IPS-15b (cell line): ENCODE results near the gene TIMM23B.
"Not testable (repeated sequence)": the region's sequence is repeated elsewhere in the genome, so short reads cannot be mapped to it uniquely, and the experiment has no call there.

Experiments used
- H3K27me3 ChIP-seq: one replicate; pipeline ENCODE4 v1.6.1; 2013; ENCODE audit warnings: low read length; ENCODE audit not compliant: control insufficient read depth, insufficient read depth
- H3K36me3 ChIP-seq: one replicate; pipeline ENCODE4 v1.6.1; 2013; ENCODE audit warnings: low read length; ENCODE audit not compliant: control insufficient read depth, insufficient read depth
- H3K4me1 ChIP-seq: one replicate; pipeline ENCODE4 v1.6.1; 2013; ENCODE audit warnings: mild to moderate bottlenecking, low read length; ENCODE audit not compliant: control insufficient read depth, insufficient read depth
- H3K4me3 ChIP-seq: one replicate; pipeline ENCODE4 v1.5.1; 2013; ENCODE audit warnings: low read depth, low read length
- H3K9ac ChIP-seq: one replicate; pipeline ENCODE4 v1.6.1; 2013; ENCODE audit warnings: low read depth, mild to moderate bottlenecking, low read length
- H3K9me3 ChIP-seq: one replicate; pipeline ENCODE4 v1.6.1; 2013; ENCODE audit warnings: mild to moderate bottlenecking, low read length; ENCODE audit not compliant: control insufficient read depth, insufficient read depth

Gene TIMM23B

DNA sequence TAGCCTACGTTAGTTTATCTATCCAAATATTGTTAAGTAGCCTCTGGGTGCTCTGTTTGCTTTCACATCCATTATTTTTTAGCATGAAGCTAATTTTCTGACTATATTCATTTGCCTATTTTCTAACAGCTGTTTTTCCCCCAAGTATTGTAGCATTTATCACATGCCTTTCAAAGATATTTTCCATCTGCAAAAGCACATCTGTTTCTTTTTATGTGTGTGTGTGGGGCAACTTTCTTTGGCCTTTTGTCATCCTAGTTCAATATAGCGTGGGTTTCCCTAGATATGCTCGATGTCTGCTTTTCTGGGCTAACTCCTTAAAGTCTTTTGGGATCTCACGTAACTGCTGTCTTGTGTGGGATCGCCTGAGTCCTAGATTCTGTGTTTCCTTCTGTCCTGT is 53.5 kb downstream of the TIMM23B start:
- H3K4me1 ChIP-seq, H3K9ac ChIP-seq, H3K27me3 ChIP-seq, H3K36me3 ChIP-seq, H3K4me3 ChIP-seq, H3K9me3 ChIP-seq: not testable (repeated sequence)

DNA sequence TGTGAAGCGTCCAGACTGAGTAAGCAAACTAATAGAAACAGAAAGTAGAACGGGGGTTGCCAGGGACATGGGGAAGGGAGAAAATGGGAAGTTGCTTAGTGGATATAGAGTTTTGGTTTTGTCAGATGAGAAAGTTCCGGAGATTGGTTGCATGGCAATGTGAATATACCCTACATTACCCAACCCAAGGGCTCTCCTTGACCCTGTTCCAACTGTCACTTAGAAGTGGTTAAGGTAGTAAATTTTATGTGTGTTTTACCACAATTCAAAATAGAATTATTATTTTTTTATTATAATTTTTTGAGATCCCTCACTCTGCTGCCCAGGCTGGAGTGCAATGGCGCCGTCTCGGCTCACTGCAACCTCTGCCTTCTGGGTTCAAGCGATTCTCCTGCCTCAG is 72.2 kb downstream of the TIMM23B start:
- not testable (repeated sequence) for H3K9ac ChIP-seq, H3K27me3 ChIP-seq, H3K4me1 ChIP-seq, H3K9me3 ChIP-seq, H3K4me3 ChIP-seq, H3K36me3 ChIP-seq

DNA sequence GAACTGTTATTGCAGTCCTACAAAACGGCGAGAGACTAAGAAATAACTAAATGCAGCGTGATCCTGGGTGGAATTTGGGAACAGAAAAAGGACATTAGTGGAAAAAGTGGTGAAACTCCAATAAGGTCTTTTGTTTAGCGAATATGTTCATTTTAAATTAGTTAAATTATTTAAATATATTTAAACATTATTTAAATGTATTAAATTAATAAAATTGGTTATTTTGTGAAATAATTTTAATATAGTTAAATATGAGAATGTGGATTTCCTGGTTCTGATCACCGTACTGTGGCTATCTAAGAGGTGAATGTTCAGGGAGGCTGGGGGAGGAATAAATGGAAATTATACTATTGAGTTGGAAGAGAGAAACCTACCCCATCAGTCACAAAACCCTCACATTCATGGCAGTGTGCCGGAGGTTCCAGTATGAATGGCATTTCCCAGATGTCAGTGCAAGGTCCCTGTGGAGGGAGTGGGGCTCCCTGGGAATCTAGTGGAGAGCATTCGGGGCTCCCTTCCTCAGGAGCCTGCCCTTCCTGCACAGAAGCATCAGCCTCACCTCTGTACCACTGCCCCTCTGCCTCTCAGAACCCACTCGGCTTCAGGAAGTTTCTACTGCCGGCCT is 73.9 kb downstream of the TIMM23B start:
- not testable (repeated sequence) for H3K9me3 ChIP-seq, H3K4me1 ChIP-seq, H3K4me3 ChIP-seq, H3K27me3 ChIP-seq, H3K9ac ChIP-seq, H3K36me3 ChIP-seq

DNA sequence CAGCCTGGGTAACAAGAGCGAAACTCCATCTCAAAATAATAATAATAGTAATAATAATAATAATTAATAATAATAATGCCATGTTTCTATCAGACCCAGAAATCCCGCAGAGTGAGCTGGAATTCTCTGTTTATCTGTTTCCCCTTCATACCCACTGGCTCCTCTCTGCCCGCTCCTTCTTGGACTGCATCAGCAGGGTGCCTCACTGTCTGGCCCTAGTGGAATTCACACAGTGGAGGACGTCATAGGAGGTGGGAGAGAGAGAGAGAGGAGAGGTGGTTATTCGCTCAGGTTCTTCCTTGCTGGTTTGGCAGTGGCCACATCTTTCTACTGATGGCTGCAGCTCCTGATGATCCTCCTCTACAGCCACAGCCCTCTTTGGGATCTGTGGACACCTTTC is 75.1 kb downstream of the TIMM23B start:
- not testable (repeated sequence) for H3K4me3 ChIP-seq, H3K9me3 ChIP-seq, H3K9ac ChIP-seq, H3K4me1 ChIP-seq, H3K36me3 ChIP-seq, H3K27me3 ChIP-seq

DNA sequence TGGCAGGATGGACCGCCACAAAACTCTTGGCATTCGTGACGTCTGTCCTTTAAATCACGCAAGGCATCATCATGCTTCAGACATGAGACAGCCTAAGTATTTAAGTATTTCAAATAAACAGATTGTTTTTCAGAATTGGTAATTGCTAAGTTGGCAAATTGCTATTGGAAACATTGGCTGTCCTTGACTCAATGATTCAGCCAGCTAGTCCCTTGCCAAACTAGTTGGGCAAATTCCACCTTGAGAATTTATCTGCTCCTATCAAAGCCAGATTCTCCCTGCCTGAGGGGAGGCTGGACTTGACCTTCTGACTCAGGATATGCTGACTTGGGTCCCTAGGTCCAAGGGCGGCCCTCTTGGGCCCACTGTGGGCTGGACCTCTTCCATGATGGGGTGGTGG is 75.8 kb downstream of the TIMM23B start:
- not testable (repeated sequence) for H3K36me3 ChIP-seq, H3K27me3 ChIP-seq, H3K4me3 ChIP-seq, H3K9me3 ChIP-seq, H3K4me1 ChIP-seq, H3K9ac ChIP-seq

DNA sequence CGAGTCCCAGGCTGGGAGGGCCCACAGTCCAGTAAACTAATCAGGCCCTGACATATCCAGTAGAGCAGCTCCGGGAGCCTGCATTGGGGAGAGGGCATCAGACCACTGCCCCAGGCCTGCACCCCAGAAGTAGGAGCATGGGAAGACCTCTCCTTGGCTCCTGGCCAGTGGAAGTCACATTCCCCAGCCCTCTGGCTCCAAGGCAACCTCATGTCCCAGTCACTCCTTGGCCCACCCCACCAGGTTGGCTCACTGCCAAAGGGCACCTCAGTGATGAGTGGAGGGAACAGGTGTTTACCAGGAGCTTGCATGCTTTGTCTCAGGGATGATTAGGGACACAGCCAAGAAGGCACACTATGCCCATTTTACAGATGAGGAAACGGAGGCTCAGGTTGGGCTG is 77.4 kb downstream of the TIMM23B start:
- H3K9me3 ChIP-seq, H3K9ac ChIP-seq, H3K4me1 ChIP-seq, H3K4me3 ChIP-seq, H3K27me3 ChIP-seq, H3K36me3 ChIP-seq: not testable (repeated sequence)

DNA sequence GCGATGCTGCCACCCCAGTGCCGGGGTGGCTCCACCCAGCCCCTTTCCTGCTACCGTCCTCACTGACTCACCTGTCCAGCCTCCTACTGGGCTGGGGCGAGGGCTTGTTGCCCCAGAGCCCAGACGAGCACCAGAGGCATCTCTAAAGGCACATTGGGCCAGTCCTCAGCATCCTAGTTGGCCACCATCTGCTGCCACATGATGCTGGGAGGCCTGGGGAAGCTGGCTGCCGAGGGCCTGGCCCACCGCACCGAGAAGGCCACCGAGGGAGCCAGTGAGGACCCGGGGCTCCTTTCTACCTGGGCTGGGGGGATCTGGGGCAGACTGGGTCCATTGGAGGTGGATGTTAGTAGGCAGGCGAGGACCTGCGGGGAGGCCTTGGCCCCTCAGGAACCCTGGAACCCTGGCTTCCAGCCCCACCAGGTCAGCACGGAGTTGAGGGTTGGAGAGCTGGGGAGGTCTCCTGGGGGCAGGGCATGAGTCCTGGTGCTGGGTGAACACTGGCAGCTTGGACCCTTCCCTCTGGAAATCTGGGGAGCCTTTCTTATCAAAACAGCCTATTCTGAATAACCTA is 78.7 kb downstream of the TIMM23B start:
- H3K27me3 ChIP-seq, H3K36me3 ChIP-seq, H3K9ac ChIP-seq, H3K4me3 ChIP-seq, H3K4me1 ChIP-seq, H3K9me3 ChIP-seq: not testable (repeated sequence)

DNA sequence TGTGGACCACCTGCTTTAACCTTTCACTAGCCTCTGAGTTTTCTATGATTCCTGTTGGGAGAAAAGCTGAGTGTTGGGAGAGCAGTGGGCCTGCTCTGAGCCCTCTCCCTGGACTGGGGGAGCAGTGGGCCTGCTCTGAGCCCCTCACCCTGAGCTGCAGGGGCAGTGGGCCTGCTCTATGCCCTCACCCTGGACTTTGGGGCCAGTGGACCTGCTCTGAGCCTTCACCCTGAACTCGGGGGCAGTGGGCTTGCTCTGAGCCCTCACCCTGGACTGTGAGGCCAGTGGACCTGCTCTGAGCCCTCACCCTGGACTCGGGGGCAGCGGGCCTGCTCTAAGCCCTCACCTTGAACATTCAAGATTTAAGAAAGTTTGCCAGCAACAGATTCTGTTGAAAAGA is 79.8 kb downstream of the TIMM23B start:
- Histone ChIP-seq H3K27me3 (peaks cover 3% of the 10 kb centered on the region), H3K9ac (no peak overlapping the region), H3K4me3 (no peak overlapping the region), H3K4me1 (no peaks in the 10 kb centered on the region), H3K9me3 (no peaks in the 10 kb centered on the region), H3K36me3 (no peaks in the 10 kb centered on the region)
